Esophagus squamous epithelium (tissue), 5 donors: ENCODE results near the gene RBMXL3. TPM values are rescaled to one million over a fixed set of nuclear protein-coding genes. Genes with fewer than 3 reads are reported as not detected.
"Not testable (repeated sequence)": the region's sequence is repeated elsewhere in the genome, so short reads cannot be mapped to it uniquely, and the experiment has no call there.

Source experiments
- DNase-seq: peaks from one replicate; lab custom pipeline; 2025; lab: John Stamatoyannopoulos, UW
- H3K27ac ChIP-seq, 4 donors: fragments of 200-600 bp; sonication (generic); one replicate each; pipeline ENCODE4 v1.5.1; 2016 to 2019; ENCODE audit warnings: mild to moderate bottlenecking in 1 of 4
- H3K27me3 ChIP-seq, 4 donors: fragments of 200-600 bp; sonication (generic); 1 replicate in 3 of 4; 2 replicates in 1 of 4; pipeline versions ENCODE4 v1.5.1 to v1.6.0; 2017 to 2021; ENCODE audit warnings: antibody characterized with exemption in 1 of 4
- H3K36me3 ChIP-seq, 3 donors: fragments of 200-600 bp; sonication (generic); one replicate each; pipeline ENCODE4 v1.5.1; 2016 to 2019
- H3K4me1 ChIP-seq, 3 donors: fragments of 200-600 bp; sonication (generic); one replicate each; pipeline ENCODE4 v1.5.1; 2017 to 2019
- H3K4me3 ChIP-seq, 4 donors: fragments of 200-600 bp; sonication (generic); 1 replicate in 3 of 4; 2 replicates in 1 of 4; pipeline ENCODE4 v1.5.1; 2016 to 2019; ENCODE audit warnings: mild to moderate bottlenecking in 2 of 4, moderate library complexity in 1 of 4
- H3K9me3 ChIP-seq, 3 donors: fragments of 200-600 bp; sonication (generic); one replicate each; pipeline ENCODE4 v1.5.1; 2016 to 2019
- POLR2A ChIP-seq, 4 donors: fragments of 450-650 bp; IDR thresholded peaks; one replicate each; pipeline ENCODE4 v1.6.1; 2017; ENCODE audit warnings: antibody characterized with exemption in 4 of 4, mild to moderate bottlenecking in 4 of 4, moderate library complexity in 3 of 4
- WGBS, 2 donors: methylation state at CpG; one replicate each; pipeline ENCODE4 v1.1.5; 2018; 5-methylcytosine and 5-hydroxymethylcytosine counted together
- intact Hi-C: fragments of 100-400 bp; cut with DNase I; formaldehyde crosslinking; loops from one replicate; pipeline ENCODE4 v1.15.0; 2022
- total RNA-seq, 4 donors: library from RNA; depleted of rRNA; stranded (reverse); fragments of >200 nt; gene quantifications; one replicate each; pipeline ENCODE4 v1.1.0, GENCODE V29; 2016
- TF ChIP-seq, protein P1 (sequence below), 6 experiments: fragments of 450-650 bp in 4 of 6; fragments of 200-600 bp in 2 of 6; sonication (generic) in 2 of 6; IDR thresholded peaks; one replicate each; pipeline ENCODE4 v1.5.1; 2016 to 2019; ENCODE audit warnings: antibody characterized with exemption in 6 of 6, mild to moderate bottlenecking in 4 of 6, moderate library complexity in 4 of 6
- donor health status: DM: yes; HTN: yes; CAD: no.

Gene RBMXL3
- total RNA-seq, 4 donors from 2014 or later, result not detected

DNA sequence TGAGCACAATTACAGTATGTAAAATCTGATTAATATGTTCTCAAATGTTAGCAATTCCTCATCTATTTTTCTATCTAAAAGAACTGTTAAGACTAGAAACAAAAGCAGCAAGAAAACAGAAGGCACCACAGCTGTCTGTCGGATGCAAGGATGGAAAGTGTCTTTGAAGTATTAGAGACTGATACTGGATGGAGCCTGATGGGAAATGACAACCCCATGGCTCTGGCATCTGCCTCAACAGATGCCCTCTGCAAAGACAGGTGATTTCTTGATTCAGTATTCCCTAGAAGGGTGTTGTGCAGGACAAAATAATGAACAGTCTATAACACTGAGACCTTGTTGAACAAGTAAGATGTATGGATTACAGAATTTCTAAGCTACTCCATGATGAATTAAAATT, 24.9 kb downstream of the RBMXL3 start:
- Histone ChIP-seq H3K36me3 (no peaks in the 10 kb centered on the region), H3K9me3 (no peaks in the 10 kb centered on the region), H3K4me1 (no peaks in the 10 kb centered on the region), H3K27me3 (no peaks in the 10 kb centered on the region), H3K27ac (no peak overlapping the region), H3K4me3 (no peak overlapping the region)
- 64% methylated on average over 1 of the region's 1 CpG; no CpG with 5 or more reads in 1 of the 2 donors for WGBS, 2 donors
- TF ChIP-seq, protein P1, sequence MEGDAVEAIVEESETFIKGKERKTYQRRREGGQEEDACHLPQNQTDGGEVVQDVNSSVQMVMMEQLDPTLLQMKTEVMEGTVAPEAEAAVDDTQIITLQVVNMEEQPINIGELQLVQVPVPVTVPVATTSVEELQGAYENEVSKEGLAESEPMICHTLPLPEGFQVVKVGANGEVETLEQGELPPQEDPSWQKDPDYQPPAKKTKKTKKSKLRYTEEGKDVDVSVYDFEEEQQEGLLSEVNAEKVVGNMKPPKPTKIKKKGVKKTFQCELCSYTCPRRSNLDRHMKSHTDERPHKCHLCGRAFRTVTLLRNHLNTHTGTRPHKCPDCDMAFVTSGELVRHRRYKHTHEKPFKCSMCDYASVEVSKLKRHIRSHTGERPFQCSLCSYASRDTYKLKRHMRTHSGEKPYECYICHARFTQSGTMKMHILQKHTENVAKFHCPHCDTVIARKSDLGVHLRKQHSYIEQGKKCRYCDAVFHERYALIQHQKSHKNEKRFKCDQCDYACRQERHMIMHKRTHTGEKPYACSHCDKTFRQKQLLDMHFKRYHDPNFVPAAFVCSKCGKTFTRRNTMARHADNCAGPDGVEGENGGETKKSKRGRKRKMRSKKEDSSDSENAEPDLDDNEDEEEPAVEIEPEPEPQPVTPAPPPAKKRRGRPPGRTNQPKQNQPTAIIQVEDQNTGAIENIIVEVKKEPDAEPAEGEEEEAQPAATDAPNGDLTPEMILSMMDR (IDR thresholded peaks at IDR 0.05), result no peak
- TF ChIP-seq POLR2A (IDR thresholded peaks at IDR 0.05), result no peak
- intact Hi-C loops, result no loop called here
- DNase-seq, result no peak

DNA sequence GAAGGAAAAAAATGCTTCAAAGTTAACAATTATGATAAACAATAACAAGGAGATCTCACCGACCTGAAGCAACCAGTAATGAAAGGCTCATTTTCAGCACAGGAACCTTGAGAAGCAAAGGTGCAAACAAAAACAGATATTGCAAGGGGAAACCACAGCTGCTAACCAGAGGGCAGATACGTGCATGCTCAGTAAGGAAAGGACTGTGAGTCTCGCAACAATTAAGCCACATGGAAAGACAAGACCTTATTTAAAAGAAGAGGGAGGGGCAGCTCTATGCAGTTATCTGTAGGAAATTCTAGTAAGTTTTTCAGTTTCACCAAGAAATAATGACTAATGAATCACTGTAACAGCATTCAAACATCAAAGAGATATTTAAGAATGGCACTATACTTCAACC, 25.4 kb downstream of the RBMXL3 start:
- Histone ChIP-seq H3K4me3 (no peak overlapping the region), H3K4me1 (no peaks in the 10 kb centered on the region), H3K27ac (no peak overlapping the region), H3K36me3 (no peaks in the 10 kb centered on the region), H3K27me3 (no peaks in the 10 kb centered on the region), H3K9me3 (no peaks in the 10 kb centered on the region)
- WGBS, 2 donors, result 44 to 50% methylated on average over 3 of the region's 3 CpGs
- no peak for TF ChIP-seq POLR2A (IDR thresholded peaks at IDR 0.05)
- TF ChIP-seq, protein P1 (IDR thresholded peaks at IDR 0.05), result no peak
- intact Hi-C loops, result no loop called here
- no peak for DNase-seq

DNA sequence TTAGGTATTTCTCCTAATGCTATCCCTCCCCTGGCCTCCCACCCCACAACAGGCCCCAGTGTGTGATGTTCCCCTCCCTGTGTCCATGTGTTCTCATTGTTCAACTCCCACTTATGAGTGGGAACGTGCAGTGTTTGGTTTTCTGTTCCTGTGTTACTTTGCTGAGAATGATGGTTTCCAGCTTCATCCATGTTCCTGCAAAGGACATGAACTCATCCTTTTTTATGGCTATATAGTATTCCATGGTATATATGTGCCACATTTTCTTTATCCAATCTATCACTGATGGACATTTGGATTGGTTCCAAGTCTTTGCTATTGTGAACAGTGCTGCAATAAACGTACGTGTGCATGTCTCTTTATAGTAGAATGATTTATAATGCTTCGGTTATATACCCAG, 28.1 kb downstream of the RBMXL3 start:
- H3K9me3 ChIP-seq, intact Hi-C loops, H3K27me3 ChIP-seq, H3K36me3 ChIP-seq, DNase-seq, H3K4me3 ChIP-seq, H3K27ac ChIP-seq, H3K4me1 ChIP-seq: not testable (repeated sequence)
- WGBS, 2 donors, result 76 to 79% methylated on average over 4 of the region's 4 CpGs

DNA sequence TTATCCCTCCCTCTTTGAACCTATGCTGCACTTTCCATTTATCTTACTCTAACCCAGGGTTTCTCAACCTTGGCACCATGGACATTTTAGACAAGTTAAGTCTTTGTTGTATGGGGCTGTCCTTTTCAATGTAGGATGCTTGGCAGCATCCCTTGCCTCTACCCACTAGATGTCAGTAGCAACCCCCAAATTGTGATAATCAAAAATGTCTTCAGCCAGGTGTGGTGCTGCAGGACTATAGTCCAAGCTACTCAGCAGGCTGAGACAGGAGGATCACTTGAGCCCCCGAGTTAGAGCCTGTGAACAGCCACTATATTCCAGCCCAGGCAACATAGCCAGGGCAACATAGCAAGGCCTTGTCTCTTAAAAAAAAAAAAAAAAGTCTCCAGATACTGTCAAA, 37.7 kb downstream of the RBMXL3 start:
- Histone ChIP-seq H3K4me3 (no peak overlapping the region), H3K36me3 (no peaks in the 10 kb centered on the region), H3K4me1 (no peaks in the 10 kb centered on the region), H3K27me3 (no peaks in the 10 kb centered on the region), H3K27ac (no peak overlapping the region), H3K9me3 (no peaks in the 10 kb centered on the region)
- DNase-seq, result no peak
- intact Hi-C loops, result no loop called here
- TF ChIP-seq POLR2A (IDR thresholded peaks at IDR 0.05), result no peak
- TF ChIP-seq, protein P1 (IDR thresholded peaks at IDR 0.05), result peak in 1 of 6 experiments; percentile 6
- 0% methylated on average over 1 of the region's 1 CpG; no CpG with 5 or more reads in 1 of the 2 donors for WGBS, 2 donors

DNA sequence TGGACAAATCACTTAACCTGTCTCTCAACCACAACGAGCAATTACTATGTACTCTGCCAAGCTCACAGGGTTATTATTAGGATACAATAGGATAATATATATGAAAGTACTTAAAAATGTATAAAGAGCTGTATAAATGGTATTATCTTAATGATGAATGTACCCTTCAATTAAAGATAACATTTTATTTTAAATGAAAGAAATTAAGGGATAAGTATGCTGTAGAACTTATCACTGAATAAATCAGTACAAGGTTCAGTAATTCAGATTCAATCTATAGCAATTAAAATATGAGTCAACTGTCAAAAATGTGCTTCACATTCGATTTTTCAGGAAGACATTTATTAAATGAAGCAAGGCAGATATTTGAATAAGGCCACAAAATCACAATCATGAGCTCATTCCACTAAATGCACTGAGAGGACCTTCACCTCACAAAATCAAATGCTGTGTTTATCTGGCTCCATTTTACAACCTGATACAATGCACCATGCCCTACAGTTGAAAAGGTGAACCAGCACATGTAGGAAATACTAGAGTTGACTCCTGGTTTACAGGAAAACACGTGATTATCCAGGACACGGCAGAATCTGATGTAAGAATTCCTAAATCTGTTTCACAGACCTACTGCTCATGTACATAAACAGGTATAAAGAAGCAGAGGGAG, 40.3 kb downstream of the RBMXL3 start:
- Histone ChIP-seq H3K9me3 (no peaks in the 10 kb centered on the region), H3K27me3 (peaks cover 0 to 11% (median 0%) of the 10 kb centered on the region in 4 donors), H3K4me3 (no peak overlapping the region), H3K4me1 (no peaks in the 10 kb centered on the region), H3K36me3 (no peaks in the 10 kb centered on the region), H3K27ac (no peak overlapping the region)
- TF ChIP-seq, protein P1 (IDR thresholded peaks at IDR 0.05), result no peak
- TF ChIP-seq POLR2A (IDR thresholded peaks at IDR 0.05), result no peak
- DNase-seq, result no peak
- whole genome bisulfite sequencing, 2 donors, result 13 to 21% methylated on average over 4 of the region's 4 CpGs
- intact Hi-C loops, result no loop called here
